GM23338 (cell line): Measurements from ENCODE around the gene STXBP5. TPM values are rescaled to one million over a fixed set of nuclear protein-coding genes. Genes with fewer than 3 reads are reported as not detected.

Experiments
- ATAC-seq: fragments of 200-7000 bp; cut with Tn5 transposase; 3 replicates; pipeline ENCODE4 v1.9.1; 2020
- DNase-seq: peaks from one replicate; pipeline ENCODE4 v3.0.0-alpha.2; 2015; ENCODE audit warnings: low spot score
- H2AFZ ChIP-seq: fragments of 200-600 bp; sonication (generic); 2 replicates; pipeline ENCODE4 v1.8.0; 2016; ENCODE audit warnings: antibody characterized with exemption, mild to moderate bottlenecking, moderate library complexity
- H3F3A ChIP-seq: fragments of 200-600 bp; sonication (generic); replicated peaks from 2 replicates; pipeline ENCODE4 v1.8.0; 2017; ENCODE audit warnings: antibody characterized with exemption, mixed run types, low read depth
- H3K27ac ChIP-seq: fragments of 200-600 bp; sonication (generic); 2 replicates; pipeline ENCODE4 v1.6.1; 2016; ENCODE audit warnings: low read depth
- H3K27me3 ChIP-seq: fragments of 200-600 bp; sonication (generic); 2 replicates; pipeline ENCODE4 v1.8.0; 2016; ENCODE audit warnings: mild to moderate bottlenecking, mixed run types, moderate library complexity; ENCODE audit not compliant: insufficient read depth
- H3K36me3 ChIP-seq: fragments of 200-600 bp; sonication (generic); 2 replicates; pipeline ENCODE4 v1.8.0; 2016; ENCODE audit warnings: mild to moderate bottlenecking; ENCODE audit not compliant: insufficient read depth
- H3K4me1 ChIP-seq: fragments of 200-600 bp; sonication (generic); 2 replicates; pipeline ENCODE4 v1.8.0; 2016; ENCODE audit warnings: mild to moderate bottlenecking, moderate library complexity; ENCODE audit not compliant: insufficient read depth
- H3K4me2 ChIP-seq: fragments of 200-600 bp; sonication (generic); 2 replicates; pipeline ENCODE4 v1.7.1; 2017; ENCODE audit warnings: mixed run types
- H3K4me3 ChIP-seq: fragments of 200-600 bp; sonication (generic); 2 replicates; pipeline ENCODE4 v1.6.1; 2016; ENCODE audit warnings: mixed run types
- H3K79me2 ChIP-seq: fragments of 200-600 bp; sonication (generic); replicated peaks from 2 replicates; pipeline ENCODE4 v1.8.0; 2017; ENCODE audit warnings: mild to moderate bottlenecking; ENCODE audit not compliant: insufficient read depth
- H3K9me2 ChIP-seq: fragments of 200-600 bp; sonication (generic); 2 replicates; pipeline ENCODE4 v1.8.0; 2017; ENCODE audit not compliant: insufficient read depth
- H4K20me1 ChIP-seq: fragments of 200-600 bp; sonication (generic); replicated peaks from 2 replicates; pipeline ENCODE4 v1.8.0; 2017; ENCODE audit warnings: mild to moderate bottlenecking; ENCODE audit not compliant: insufficient read depth
- H3K27ac Mint-ChIP-seq: 2 replicates; pipeline ENCODE4 v1.8.0; 2020; ENCODE audit warnings: inconsistent platforms, mild to moderate bottlenecking, moderate library complexity, mixed read lengths
- H3K27me3 Mint-ChIP-seq: 3 replicates; pipeline ENCODE4 v1.8.0; 2022; ENCODE audit warnings: low read depth, mild to moderate bottlenecking, moderate library complexity, mixed read lengths, inconsistent platforms; ENCODE audit not compliant: insufficient read depth, poor library complexity
- H3K36me3 Mint-ChIP-seq: 3 replicates; pipeline ENCODE4 v1.8.0; 2021; ENCODE audit warnings: low read depth, mild to moderate bottlenecking, inconsistent platforms, moderate library complexity, mixed read lengths
- H3K4me1 Mint-ChIP-seq: 3 replicates; pipeline ENCODE4 v1.8.0; 2020; ENCODE audit warnings: mild to moderate bottlenecking, inconsistent platforms, mixed read lengths
- H3K4me3 Mint-ChIP-seq: 3 replicates; pipeline ENCODE4 v1.8.0; 2021; ENCODE audit warnings: moderate library complexity, mild to moderate bottlenecking, inconsistent platforms, mixed read lengths
- H3K9me3 Mint-ChIP-seq: 3 replicates; pipeline ENCODE4 v1.8.0; 2020; ENCODE audit warnings: moderate library complexity, mild to moderate bottlenecking, inconsistent platforms, mixed read lengths
- CREB1 ChIP-seq: fragments of 250-450 bp; sonication (Bioruptor Pico); IDR thresholded peaks from 2 replicates; pipeline ENCODE4 v1.5.0; 2020; ENCODE audit warnings: low read depth, mild to moderate bottlenecking, moderate library complexity
- EZH2 ChIP-seq: fragments of 200-600 bp; sonication (generic); IDR thresholded peaks from one replicate; pipeline ENCODE4 v1.8.0; 2017; ENCODE audit warnings: antibody characterized with exemption, mild to moderate bottlenecking, low read depth; ENCODE audit not compliant: unreplicated experiment
- EZH2phosphoT487 ChIP-seq: fragments of 200-600 bp; sonication (generic); IDR thresholded peaks from one replicate; pipeline ENCODE4 v1.8.1; 2018; ENCODE audit warnings: antibody characterized with exemption; ENCODE audit not compliant: unreplicated experiment
- JUNB ChIP-seq: IDR thresholded peaks from one replicate; pipeline ENCODE4 v1.6.1; 2016; ENCODE audit warnings: antibody characterized with exemption; ENCODE audit not compliant: unreplicated experiment
- NANOG ChIP-seq: IDR thresholded peaks from 2 replicates; pipeline ENCODE4 v1.6.1; 2016; ENCODE audit warnings: antibody characterized with exemption, borderline replicate concordance
- POLR2AphosphoS5 ChIP-seq: IDR thresholded peaks from 2 replicates; pipeline ENCODE4 v1.6.1; 2016; ENCODE audit warnings: antibody characterized with exemption, low read depth
- STAT1 ChIP-seq: IDR thresholded peaks from one replicate; pipeline ENCODE4 v1.6.1; 2016; ENCODE audit warnings: antibody characterized with exemption; ENCODE audit not compliant: unreplicated experiment
- ZNF114 ChIP-seq: fragments of 250-450 bp; sonication (Bioruptor Pico); IDR thresholded peaks from 2 replicates; pipeline ENCODE4 v1.5.0; 2020; ENCODE audit warnings: mild to moderate bottlenecking, moderate library complexity
- ZNF331 ChIP-seq: fragments of 250-450 bp; sonication (Bioruptor Pico); IDR thresholded peaks from 2 replicates; pipeline ENCODE4 v1.5.0; 2020; ENCODE audit warnings: low read depth, mild to moderate bottlenecking, moderate library complexity
- polyA plus RNA-seq: library from polyadenylated mRNA; unstranded; fragments of >200 nt; fragmentation: Nextera tagmentation; extraction: Ambion mirVana; gene quantifications from 2 replicates; pipeline ENCODE4 v1.2.1, GENCODE V29; 2016
- total RNA-seq: library from RNA; depleted of rRNA; stranded (reverse); fragments of >200 nt; shearing (Covaris generic); gene quantifications from 2 replicates; pipeline ENCODE4 v1.2.3, GENCODE V29; 2014
- TF ChIP-seq, protein P1 (sequence below): IDR thresholded peaks from 2 replicates; pipeline ENCODE4 v1.6.1; 2016; ENCODE audit warnings: antibody characterized with exemption
- TF ChIP-seq, protein P2 (sequence below), 2 experiments: fragments of 200-600 bp in 1 of 2; sonication (generic) in 1 of 2; conservative IDR thresholded peaks; 2 replicates each; pipeline versions ENCODE4 v1.5.1 to v1.6.1; 2016 to 2017; ENCODE audit warnings: antibody characterized with exemption in 2 of 2, low read depth in 2 of 2, mild to moderate bottlenecking in 2 of 2, moderate library complexity in 1 of 2
- TF ChIP-seq, protein P3 (sequence below): IDR thresholded peaks from one replicate; pipeline ENCODE4 v1.6.1; 2018; ENCODE audit warnings: antibody characterized with exemption; ENCODE audit not compliant: unreplicated experiment

The STXBP5 gene
- total and polyA plus RNA-seq, 2 experiments from 2014 or later: 3.9 to 17.8 TPM

DNA sequence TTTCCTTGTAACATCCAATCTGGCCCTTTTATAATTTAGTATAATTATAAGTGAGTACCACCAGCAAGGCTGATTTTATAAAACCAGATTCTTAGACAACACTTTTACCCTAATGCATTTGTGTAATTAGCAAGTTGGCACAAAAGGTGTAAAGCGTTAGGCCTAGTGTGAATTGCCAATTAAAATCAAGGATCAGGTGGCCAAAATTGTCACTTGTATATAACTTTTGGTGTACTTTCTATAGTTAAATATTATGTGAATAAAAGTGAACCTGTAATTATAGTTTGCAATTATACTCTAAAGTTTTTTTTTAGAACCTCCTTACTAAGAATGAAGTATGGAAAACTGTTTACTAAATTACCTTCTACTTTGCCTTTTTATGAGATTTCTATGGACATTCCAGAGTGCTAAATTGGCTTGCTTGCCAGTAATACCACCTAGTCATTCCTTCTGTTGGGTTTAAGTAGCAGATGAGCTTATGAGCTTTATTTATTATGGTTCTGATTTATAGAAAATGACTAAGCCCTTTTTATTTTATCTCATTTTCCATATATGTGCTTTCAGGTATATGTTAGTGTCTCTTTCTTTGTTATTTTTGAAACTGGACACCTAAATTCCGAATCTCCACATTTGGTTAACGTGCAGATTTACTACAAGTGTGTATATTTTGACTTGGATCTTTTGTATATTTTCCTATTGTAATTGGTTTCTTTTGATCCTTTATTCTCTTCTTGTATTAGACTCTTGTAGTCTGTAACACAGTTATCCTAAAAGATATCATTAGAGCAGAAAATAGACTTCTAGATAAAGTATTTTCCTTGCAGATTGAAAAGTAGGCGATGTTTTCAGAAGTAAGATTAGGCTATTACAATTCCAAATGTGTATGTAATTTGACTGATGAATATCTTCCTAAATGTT, 3.9 kb downstream of the STXBP5 start (continued):
- TF ChIP-seq, protein P1, sequence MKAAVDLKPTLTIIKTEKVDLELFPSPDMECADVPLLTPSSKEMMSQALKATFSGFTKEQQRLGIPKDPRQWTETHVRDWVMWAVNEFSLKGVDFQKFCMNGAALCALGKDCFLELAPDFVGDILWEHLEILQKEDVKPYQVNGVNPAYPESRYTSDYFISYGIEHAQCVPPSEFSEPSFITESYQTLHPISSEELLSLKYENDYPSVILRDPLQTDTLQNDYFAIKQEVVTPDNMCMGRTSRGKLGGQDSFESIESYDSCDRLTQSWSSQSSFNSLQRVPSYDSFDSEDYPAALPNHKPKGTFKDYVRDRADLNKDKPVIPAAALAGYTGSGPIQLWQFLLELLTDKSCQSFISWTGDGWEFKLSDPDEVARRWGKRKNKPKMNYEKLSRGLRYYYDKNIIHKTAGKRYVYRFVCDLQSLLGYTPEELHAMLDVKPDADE: no peak
- TF ChIP-seq CREB1 (CRISPR knock-in tag) (no peak), EZH2phosphoT487 (no peak), ZNF114 (CRISPR knock-in tag) (no peak), EZH2 (no peak), JUNB (no peak), POLR2AphosphoS5 (no peak)

DNA sequence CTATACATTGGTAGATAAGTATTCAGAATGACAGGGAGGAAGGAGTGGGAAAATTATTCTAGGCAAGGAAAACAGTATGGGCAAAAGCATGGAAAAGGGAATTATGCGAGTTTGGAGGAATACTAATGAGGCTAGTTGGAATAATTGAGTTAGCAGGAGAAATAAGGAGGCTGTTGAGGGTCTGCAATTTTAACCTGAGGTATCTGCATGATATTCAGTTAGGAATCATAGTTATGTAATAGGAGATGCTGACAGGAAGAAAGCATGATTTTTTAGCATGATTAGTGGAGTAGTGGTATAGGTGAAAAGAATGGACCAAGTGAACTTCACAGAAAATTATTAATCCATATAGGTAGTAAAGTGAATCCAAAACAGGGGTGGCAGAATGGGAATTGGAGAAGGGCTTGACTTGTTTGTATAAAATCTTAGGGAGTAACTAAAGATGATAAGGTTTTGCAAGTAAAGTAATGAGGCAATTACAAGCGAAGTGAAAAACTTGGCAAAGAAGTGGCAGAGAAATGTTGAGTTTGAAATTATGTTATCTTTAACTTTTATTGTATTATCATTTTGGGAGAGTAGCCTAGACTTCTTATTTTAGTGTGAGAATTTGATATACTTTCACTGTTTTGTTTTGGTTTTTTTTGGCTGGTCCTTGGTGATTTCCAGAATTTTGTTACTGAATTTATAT, 5.7 kb downstream of the STXBP5 start:
- peaks cover 5% of the 10 kb centered on the region; the same call in 2 of the 3 replicates for H3K4me1 Mint-ChIP-seq
- no peak overlapping the region for H3K27ac Mint-ChIP-seq
- Histone ChIP-seq H3K9me2 (no peaks in the 10 kb centered on the region), H3K27me3 (0 out of 2 replicates have a peak, but pooled peaks cover 4% of the 10 kb centered on the region), H4K20me1 (peaks cover 13% of the 10 kb centered on the region), H2AFZ (no peak overlapping the region), H3K4me1 (peaks cover 10% of the 10 kb centered on the region), H3K79me2 (peaks cover 55% of the 10 kb centered on the region), H3K4me2 (no peak overlapping the region), H3K4me3 (no peak overlapping the region), H3K36me3 (no peaks in the 10 kb centered on the region), H3F3A (no peaks in the 10 kb centered on the region), H3K27ac (no peak overlapping the region)
- no peak for TF ChIP-seq NANOG
- DNase-seq (no peak), ATAC-seq (no peak)
- H3K9me3 Mint-ChIP-seq: no peaks in the 10 kb centered on the region
- no peaks in the 10 kb centered on the region for H3K27me3 Mint-ChIP-seq
- H3K4me3 Mint-ChIP-seq: no peak overlapping the region
- H3K36me3 Mint-ChIP-seq: no peaks in the 10 kb centered on the region

DNA sequence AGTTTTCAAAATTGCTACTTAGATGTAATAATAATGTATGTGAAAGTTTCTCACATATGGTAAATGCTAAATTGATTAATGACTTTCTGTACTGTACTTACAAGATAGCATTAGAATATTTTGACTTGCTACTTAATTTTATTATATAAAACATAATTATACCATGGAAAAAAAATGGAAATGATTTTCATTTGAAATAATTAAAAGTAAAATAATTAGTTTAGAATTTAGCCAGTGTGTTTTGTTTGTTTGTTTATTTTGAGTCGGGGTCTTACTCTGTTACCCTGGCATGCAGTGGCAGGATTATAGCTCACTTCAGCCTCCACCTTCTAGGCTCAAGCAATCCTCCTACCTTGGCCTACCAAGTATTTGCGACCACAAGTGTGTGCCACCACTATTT, 7.1 kb downstream of the STXBP5 start:
- H2AFZ ChIP-seq: no peak overlapping the region
- no peaks in the 10 kb centered on the region for H3K27me3 Mint-ChIP-seq
- DNase-seq: no peak
- H3F3A ChIP-seq: no peaks in the 10 kb centered on the region
- H3K4me2 ChIP-seq: no peak overlapping the region
- ATAC-seq: no peak
- H3K27ac Mint-ChIP-seq: no peak overlapping the region
- H3K27ac ChIP-seq: no peak overlapping the region
- no peaks in the 10 kb centered on the region for H3K9me3 Mint-ChIP-seq
- H3K9me2 ChIP-seq: no peaks in the 10 kb centered on the region
- H3K4me3 ChIP-seq: no peak overlapping the region
- peaks cover 41% of the 10 kb centered on the region for H3K79me2 ChIP-seq
- no peak overlapping the region for H3K4me3 Mint-ChIP-seq
- H4K20me1 ChIP-seq: peaks cover 2% of the 10 kb centered on the region; the same call in 1 of the 2 replicates
- no peaks in the 10 kb centered on the region for H3K27me3 ChIP-seq
- no peaks in the 10 kb centered on the region for H3K36me3 ChIP-seq
- no peaks in the 10 kb centered on the region for H3K4me1 ChIP-seq
- no peaks in the 10 kb centered on the region for H3K36me3 Mint-ChIP-seq
- no peaks in the 10 kb centered on the region for H3K4me1 Mint-ChIP-seq
- TF ChIP-seq STAT1: no peak
- TF ChIP-seq ZNF331 (CRISPR knock-in tag): no peak
- TF ChIP-seq ZNF114 (CRISPR knock-in tag): no peak
- no peak for TF ChIP-seq NANOG
- TF ChIP-seq, protein P2, sequence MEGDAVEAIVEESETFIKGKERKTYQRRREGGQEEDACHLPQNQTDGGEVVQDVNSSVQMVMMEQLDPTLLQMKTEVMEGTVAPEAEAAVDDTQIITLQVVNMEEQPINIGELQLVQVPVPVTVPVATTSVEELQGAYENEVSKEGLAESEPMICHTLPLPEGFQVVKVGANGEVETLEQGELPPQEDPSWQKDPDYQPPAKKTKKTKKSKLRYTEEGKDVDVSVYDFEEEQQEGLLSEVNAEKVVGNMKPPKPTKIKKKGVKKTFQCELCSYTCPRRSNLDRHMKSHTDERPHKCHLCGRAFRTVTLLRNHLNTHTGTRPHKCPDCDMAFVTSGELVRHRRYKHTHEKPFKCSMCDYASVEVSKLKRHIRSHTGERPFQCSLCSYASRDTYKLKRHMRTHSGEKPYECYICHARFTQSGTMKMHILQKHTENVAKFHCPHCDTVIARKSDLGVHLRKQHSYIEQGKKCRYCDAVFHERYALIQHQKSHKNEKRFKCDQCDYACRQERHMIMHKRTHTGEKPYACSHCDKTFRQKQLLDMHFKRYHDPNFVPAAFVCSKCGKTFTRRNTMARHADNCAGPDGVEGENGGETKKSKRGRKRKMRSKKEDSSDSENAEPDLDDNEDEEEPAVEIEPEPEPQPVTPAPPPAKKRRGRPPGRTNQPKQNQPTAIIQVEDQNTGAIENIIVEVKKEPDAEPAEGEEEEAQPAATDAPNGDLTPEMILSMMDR (conservative IDR thresholded peaks at IDR 0.05; ENCODE audit: low read depth in 2 of 2): no peak
- TF ChIP-seq, protein P1: no peak
- TF ChIP-seq, protein P3, sequence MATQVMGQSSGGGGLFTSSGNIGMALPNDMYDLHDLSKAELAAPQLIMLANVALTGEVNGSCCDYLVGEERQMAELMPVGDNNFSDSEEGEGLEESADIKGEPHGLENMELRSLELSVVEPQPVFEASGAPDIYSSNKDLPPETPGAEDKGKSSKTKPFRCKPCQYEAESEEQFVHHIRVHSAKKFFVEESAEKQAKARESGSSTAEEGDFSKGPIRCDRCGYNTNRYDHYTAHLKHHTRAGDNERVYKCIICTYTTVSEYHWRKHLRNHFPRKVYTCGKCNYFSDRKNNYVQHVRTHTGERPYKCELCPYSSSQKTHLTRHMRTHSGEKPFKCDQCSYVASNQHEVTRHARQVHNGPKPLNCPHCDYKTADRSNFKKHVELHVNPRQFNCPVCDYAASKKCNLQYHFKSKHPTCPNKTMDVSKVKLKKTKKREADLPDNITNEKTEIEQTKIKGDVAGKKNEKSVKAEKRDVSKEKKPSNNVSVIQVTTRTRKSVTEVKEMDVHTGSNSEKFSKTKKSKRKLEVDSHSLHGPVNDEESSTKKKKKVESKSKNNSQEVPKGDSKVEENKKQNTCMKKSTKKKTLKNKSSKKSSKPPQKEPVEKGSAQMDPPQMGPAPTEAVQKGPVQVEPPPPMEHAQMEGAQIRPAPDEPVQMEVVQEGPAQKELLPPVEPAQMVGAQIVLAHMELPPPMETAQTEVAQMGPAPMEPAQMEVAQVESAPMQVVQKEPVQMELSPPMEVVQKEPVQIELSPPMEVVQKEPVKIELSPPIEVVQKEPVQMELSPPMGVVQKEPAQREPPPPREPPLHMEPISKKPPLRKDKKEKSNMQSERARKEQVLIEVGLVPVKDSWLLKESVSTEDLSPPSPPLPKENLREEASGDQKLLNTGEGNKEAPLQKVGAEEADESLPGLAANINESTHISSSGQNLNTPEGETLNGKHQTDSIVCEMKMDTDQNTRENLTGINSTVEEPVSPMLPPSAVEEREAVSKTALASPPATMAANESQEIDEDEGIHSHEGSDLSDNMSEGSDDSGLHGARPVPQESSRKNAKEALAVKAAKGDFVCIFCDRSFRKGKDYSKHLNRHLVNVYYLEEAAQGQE: no peak
- no peak for TF ChIP-seq JUNB
- TF ChIP-seq CREB1 (CRISPR knock-in tag): no peak
- no peak for TF ChIP-seq EZH2
- TF ChIP-seq EZH2phosphoT487: no peak
